IMR-90 (cell line): Measurements from ENCODE around the gene TBCD. TPM values are rescaled to one million over a fixed set of nuclear protein-coding genes. Genes with fewer than 3 reads are reported as not detected.
"Not testable (repeated sequence)": the region's sequence is repeated elsewhere in the genome, so short reads cannot be mapped to it uniquely, and the experiment has no call there.

Experiments
- ATAC-seq: fragments of 200-7000 bp; cut with Tn5 transposase; 2 replicates; pipeline ENCODE4 v1.9.1; 2020; ENCODE audit warnings: low read depth, mild to moderate bottlenecking, moderate library complexity
- BruUV-seq: library from RNA; stranded (reverse); fragments of 400-500 nt; replicated peaks from 2 replicates; lab custom pipeline; 2021; lab: Mats Ljungman, UMichigan
- CTCF ChIA-PET: fragments of 300-600 bp; formaldehyde crosslinking; extraction: SDS; loops from one replicate; lab custom pipeline; 2021; ENCODE audit warnings: antibody characterized with exemption; lab: Yijun Ruan, JAX
- POLR2A ChIA-PET: fragments of 300-600 bp; sonication (Branson Sonifier 250); formaldehyde crosslinking; loops from one replicate; lab custom pipeline; 2022; ENCODE audit warnings: antibody characterized with exemption; ENCODE audit not compliant: unreplicated experiment; lab: Charles Lee
- DNase-seq: peaks from one replicate; pipeline ENCODE4 v3.0.0; 2013
- H2AFZ ChIP-seq: replicated peaks from 2 replicates; pipeline ENCODE3; 2013; ENCODE audit warnings: low read length, mild to moderate bottlenecking; ENCODE audit not compliant: poor library complexity
- H2AK5ac ChIP-seq: 2 replicates; pipeline ENCODE4 v1.6.1; 2013; ENCODE audit warnings: low read depth, low read length, inconsistent platforms
- H2AK9ac ChIP-seq: replicated peaks from 2 replicates; pipeline ENCODE3; 2013; ENCODE audit warnings: mild to moderate bottlenecking, low read depth, low read length, moderate library complexity; ENCODE audit not compliant: poor library complexity
- H2BK120ac ChIP-seq: 2 replicates; pipeline ENCODE4 v1.6.1; 2013; ENCODE audit warnings: low read depth, low read length, inconsistent platforms
- H2BK15ac ChIP-seq: 3 replicates; pipeline ENCODE4 v1.6.1; 2013; ENCODE audit warnings: low read depth, low read length, inconsistent platforms
- H2BK20ac ChIP-seq: 2 replicates; pipeline ENCODE4 v1.6.1; 2013; ENCODE audit warnings: low read depth, mild to moderate bottlenecking, inconsistent platforms, low read length, moderate library complexity
- H2BK5ac ChIP-seq: 2 replicates; pipeline ENCODE4 v1.6.1; 2013; ENCODE audit warnings: mild to moderate bottlenecking, low read depth, low read length, inconsistent platforms; ENCODE audit not compliant: poor library complexity, severe bottlenecking
- H3K14ac ChIP-seq: replicated peaks from 2 replicates; pipeline ENCODE4 v1.6.1; 2013; ENCODE audit warnings: low read depth, low read length, inconsistent platforms
- H3K18ac ChIP-seq: 2 replicates; pipeline ENCODE4 v1.6.1; 2013; ENCODE audit warnings: low read depth, low read length, control low read depth
- H3K23ac ChIP-seq: 2 replicates; pipeline ENCODE4 v1.6.1; 2013; ENCODE audit warnings: low read depth, low read length, inconsistent platforms
- H3K27ac ChIP-seq: 2 replicates; pipeline ENCODE4 v1.5.1; 2013; ENCODE audit warnings: mild to moderate bottlenecking, control low read depth, low read length; ENCODE audit not compliant: insufficient read depth
- H3K27me3 ChIP-seq: 2 replicates; pipeline ENCODE4 v1.6.1; 2013; ENCODE audit warnings: low read length; ENCODE audit not compliant: control insufficient read depth, insufficient read depth
- H3K36me3 ChIP-seq: 2 replicates; pipeline ENCODE4 v1.6.1; 2013; ENCODE audit warnings: low read length, mixed read lengths; ENCODE audit not compliant: control insufficient read depth, insufficient read depth
- H3K4ac ChIP-seq: 2 replicates; pipeline ENCODE4 v1.6.1; 2013; ENCODE audit warnings: low read depth, low read length, inconsistent platforms
- H3K4me1 ChIP-seq: 2 replicates; pipeline ENCODE4 v1.6.1; 2013; ENCODE audit warnings: low read length, mixed read lengths; ENCODE audit not compliant: control insufficient read depth, insufficient read depth
- H3K4me2 ChIP-seq: 2 replicates; pipeline ENCODE4 v1.6.1; 2013; ENCODE audit warnings: low read depth, mild to moderate bottlenecking, control low read depth, low read length, moderate library complexity
- H3K4me3 ChIP-seq: 2 replicates; pipeline ENCODE4 v1.5.1; 2013; ENCODE audit warnings: low read depth, mild to moderate bottlenecking, control low read depth, low read length, moderate library complexity; ENCODE audit not compliant: insufficient read depth
- H3K56ac ChIP-seq: 2 replicates; pipeline ENCODE4 v1.6.1; 2013; ENCODE audit warnings: low read length, inconsistent platforms; ENCODE audit not compliant: insufficient read depth; ENCODE audit errors: extremely low read depth
- H3K79me1 ChIP-seq, 2 experiments: 2 replicates each; pipeline ENCODE4 v1.6.1; 2013; ENCODE audit warnings: low read length in 2 of 2, inconsistent platforms in 1 of 2, low read depth in 1 of 2
- H3K9ac ChIP-seq: 2 replicates; pipeline ENCODE4 v1.6.1; 2013; ENCODE audit warnings: low read depth, low read length, control low read depth
- H3K9me1 ChIP-seq: 2 replicates; pipeline ENCODE4 v1.6.1; 2013; ENCODE audit warnings: low read length, inconsistent platforms; ENCODE audit not compliant: insufficient read depth
- H3K9me3 ChIP-seq: 2 replicates; pipeline ENCODE4 v1.6.1; 2013; ENCODE audit warnings: low read length; ENCODE audit not compliant: control insufficient read depth, insufficient read depth
- H4K20me1 ChIP-seq: 2 replicates; pipeline ENCODE4 v1.6.1; 2013; ENCODE audit warnings: low read length, inconsistent platforms; ENCODE audit not compliant: insufficient read depth
- H4K5ac ChIP-seq: 2 replicates; pipeline ENCODE4 v1.6.1; 2013; ENCODE audit warnings: mild to moderate bottlenecking, low read depth, low read length, control low read depth
- H4K8ac ChIP-seq, 2 experiments: 2 replicates each; pipeline ENCODE4 v1.6.1; 2013; ENCODE audit warnings: low read depth in 2 of 2, low read length in 2 of 2, control low read depth in 1 of 2, inconsistent platforms in 1 of 2
- H4K91ac ChIP-seq: 2 replicates; pipeline ENCODE4 v1.6.1; 2013; ENCODE audit warnings: low read depth, low read length, inconsistent platforms; ENCODE audit not compliant: insufficient read depth
- CEBPB ChIP-seq: IDR thresholded peaks from 2 replicates; pipeline ENCODE4 v1.6.1; 2012; ENCODE audit warnings: low read depth, low read length, improper control_type of control experiment
- MAZ ChIP-seq: IDR thresholded peaks from 2 replicates; pipeline ENCODE4 v1.6.1; 2012; ENCODE audit warnings: low read depth, mild to moderate bottlenecking, low read length, improper control_type of control experiment, moderate library complexity, borderline replicate concordance
- MXI1 ChIP-seq: IDR thresholded peaks from 2 replicates; pipeline ENCODE4 v1.6.1; 2012; ENCODE audit warnings: low read depth, mild to moderate bottlenecking, low read length, moderate library complexity, borderline replicate concordance
- SMC3 ChIP-seq: fragments of 150-350 bp; IDR thresholded peaks from 2 replicates; pipeline ENCODE4 v1.6.1; 2016; ENCODE audit warnings: low read depth, mild to moderate bottlenecking, antibody characterized with exemption, low read length, moderate library complexity
- WGBS, 2 experiments: methylation state at CpG; one replicate each; pipeline versions ENCODE4 v1.1.5 to v1.1.7; 2013; ENCODE audit warnings: missing lambda C conversion rate in 2 of 2; ENCODE audit not compliant: insufficient read length in 1 of 2; ENCODE audit errors: extremely low coverage in 2 of 2; 5-methylcytosine and 5-hydroxymethylcytosine counted together
- dilution Hi-C: fragments of 300-500 bp; cut with HindIII; formaldehyde crosslinking; loops from one replicate; pipeline ENCODE4 v1.14.3; 2018; ENCODE audit warnings: low sequenced_read_pairs; ENCODE audit not compliant: unreplicated experiment
- in situ Hi-C: fragments of 300-500 bp; cut with MboI; formaldehyde crosslinking; loops from 3 replicates; pipeline ENCODE4 v1.14.3; 2019; ENCODE audit warnings: low sequenced_read_pairs, inconsistent platforms, mixed read lengths
- intact Hi-C: fragments of 100-400 bp; cut with micrococcal nuclease; formaldehyde crosslinking; loops from 2 replicates; pipeline ENCODE4 v1.10.0; 2022
- polyA plus RNA-seq, 3 experiments: library from polyadenylated mRNA; depleted of rRNA; stranded (reverse); fragments of >200 nt; gene quantifications; 2 replicates each; pipeline ENCODE4 v1.2.3, GENCODE V29; 2012; ENCODE audit warnings: low replicate concordance in 1 of 3
- total RNA-seq: library from RNA; depleted of rRNA; stranded (reverse); fragments of >200 nt; gene quantifications from 2 replicates; pipeline ENCODE4 v1.2.3, GENCODE V29; 2012

Gene TBCD
- total and polyA plus RNA-seq, 2 of the 4 experiments (the other 2 are of a cell fraction) = 21.9 to 54.5 TPM

DNA sequence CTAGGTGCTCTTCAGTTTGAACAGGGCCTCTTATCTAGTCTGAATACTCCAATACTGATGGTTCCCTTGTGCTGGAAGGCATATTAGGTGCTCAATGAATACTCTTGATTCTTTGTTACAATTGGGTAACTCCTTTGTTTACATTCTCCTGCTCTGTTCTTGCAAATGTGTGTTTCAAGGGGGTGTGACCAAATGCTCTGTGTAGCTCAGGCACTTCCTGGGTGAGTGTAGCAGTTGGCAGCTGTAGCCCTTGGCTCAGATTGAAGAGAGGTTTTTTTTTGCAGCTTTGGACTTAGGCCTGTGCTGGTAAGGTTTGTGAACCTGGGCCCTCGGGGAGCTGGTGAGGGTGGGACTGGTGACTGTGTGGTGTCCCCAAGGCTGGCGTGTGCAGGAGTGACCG lies 20.2 kb downstream of the TBCD start:
- H3K4ac ChIP-seq = 0 out of 2 replicates have a peak overlapping the region, but pooled peaks have one; percentile 5
- no TSS peak for BruUV-seq
- in situ Hi-C loops = loop anchor here (10.0 kb wide), 1 partner anchor 417 kb away; the partner anchor contains the start of gene TEX19

GRCh38 chr17:82774456-82774855 lies 22.6 kb downstream of the TBCD start:
- Histone ChIP-seq H3K79me1 (peaks cover 3 to 31% of the 10 kb centered on the region in 2 experiments; a peak in 3 of 4 replicates), H4K20me1 (peaks cover 13% of the 10 kb centered on the region), H3K36me3 (peaks cover 11% of the 10 kb centered on the region)
- H2BK15ac ChIP-seq, H3K4me1 ChIP-seq, BruUV-seq, H3K4me2 ChIP-seq, H2BK20ac ChIP-seq, H4K91ac ChIP-seq, H3K23ac ChIP-seq, H3K14ac ChIP-seq, ATAC-seq, H3K4me3 ChIP-seq, H3K18ac ChIP-seq, dilution Hi-C loops, H3K27me3 ChIP-seq, H2BK5ac ChIP-seq, H2AFZ ChIP-seq, H4K5ac ChIP-seq, H3K4ac ChIP-seq, H3K9me1 ChIP-seq, H2AK9ac ChIP-seq, H3K56ac ChIP-seq, intact Hi-C loops, H4K8ac ChIP-seq, H2BK120ac ChIP-seq, H3K9ac ChIP-seq, CTCF ChIA-PET, H3K27ac ChIP-seq, POLR2A ChIA-PET, DNase-seq, H2AK5ac ChIP-seq, H3K9me3 ChIP-seq: not testable (repeated sequence)
- in situ Hi-C loops = loop anchor here (10.0 kb wide), 1 partner anchor 420 kb away; the partner anchor contains the start of gene TEX19
- WGBS, 2 experiments = 91% methylated on average over 4 of the region's 19 CpGs; no CpG with 5 or more reads in 1 of the 2 experiments

More for the DNA sequence above, 20.2 kb downstream of the TBCD start:
- Histone ChIP-seq H2BK120ac (no peak overlapping the region), H3K18ac (no peak overlapping the region), H4K20me1 (peaks cover 13% of the 10 kb centered on the region), H3K9ac (no peak overlapping the region), H3K4me3 (no peak overlapping the region), H2BK15ac (no peak overlapping the region), H3K56ac (no peak overlapping the region), H4K91ac (no peak overlapping the region), H2AFZ (no peak overlapping the region), H3K9me3 (no peaks in the 10 kb centered on the region), H3K23ac (no peak overlapping the region), H2AK5ac (no peak overlapping the region), H3K14ac (no peak overlapping the region), H2AK9ac (peak overlapping the region; percentile 65), H3K27me3 (no peaks in the 10 kb centered on the region), H3K27ac (peak overlapping the region; percentile 62; the same call in 1 of the 2 replicates), H4K5ac (no peak overlapping the region), H2BK5ac (no peak overlapping the region), H3K4me2 (no peak overlapping the region), H4K8ac (no peak overlapping the region), H3K4me1 (peaks cover 3% of the 10 kb centered on the region), H3K9me1 (peaks cover 6% of the 10 kb centered on the region), H3K36me3 (peaks cover 20% of the 10 kb centered on the region), H3K79me1 (peaks cover 3 to 23% of the 10 kb centered on the region in 2 experiments; a peak in 2 of 4 replicates), H2BK20ac (no peak overlapping the region)
- TF ChIP-seq SMC3 (no peak), MAZ (0 out of 2 replicates have a peak, but pooled peaks have one; percentile 25), MXI1 (0 out of 2 replicates have a peak, but pooled peaks have one; percentile 55), CEBPB (peak; percentile 80)
- intact Hi-C loops = no loop called here
- peak; percentile 94 for ATAC-seq
- dilution Hi-C loops = no loop called here
- POLR2A ChIA-PET = no interaction called here
- 100% methylated on average over 2 of the region's 3 CpGs; no CpG with 5 or more reads in 1 of the 2 experiments for WGBS, 2 experiments
- CTCF ChIA-PET = no interaction called here
- DNase-seq = peak; percentile 80
